Kidney epithelial cell (primary cell): Measurements from ENCODE around the gene DTNA. TPM values are rescaled to one million over a fixed set of nuclear protein-coding genes. Genes with fewer than 3 reads are reported as not detected.

Experiments
- DNase-seq: peaks from one replicate; pipeline ENCODE4 v3.0.0-alpha.2; 2010; ENCODE audit warnings: low read depth
- H3K27me3 ChIP-seq: 2 replicates; pipeline ENCODE4 v1.6.0; 2011; ENCODE audit warnings: low read length; ENCODE audit not compliant: control insufficient read depth, insufficient read depth
- H3K36me3 ChIP-seq: 2 replicates; pipeline ENCODE4 v1.5.1; 2011; ENCODE audit warnings: low read length; ENCODE audit not compliant: control insufficient read depth, insufficient read depth
- H3K4me3 ChIP-seq: 2 replicates; pipeline ENCODE4 v1.5.1; 2011; ENCODE audit warnings: low read depth, mild to moderate bottlenecking, control low read depth, low read length
- total RNA-seq: library from RNA; depleted of rRNA; stranded (reverse); fragments of >200 nt; gene quantifications from 2 replicates; pipeline ENCODE4 v1.2.3, GENCODE V29; 2015
- TF ChIP-seq, protein P1 (sequence below): IDR thresholded peaks from 2 replicates; pipeline ENCODE4 v1.5.1; 2011; ENCODE audit warnings: mild to moderate bottlenecking, moderate library complexity, low read length, control low read depth, inconsistent platforms; ENCODE audit not compliant: insufficient read depth, poor library complexity, severe bottlenecking

DTNA gene
- total RNA-seq, 1 donor from 2014 or later, result 19.3 TPM

DNA sequence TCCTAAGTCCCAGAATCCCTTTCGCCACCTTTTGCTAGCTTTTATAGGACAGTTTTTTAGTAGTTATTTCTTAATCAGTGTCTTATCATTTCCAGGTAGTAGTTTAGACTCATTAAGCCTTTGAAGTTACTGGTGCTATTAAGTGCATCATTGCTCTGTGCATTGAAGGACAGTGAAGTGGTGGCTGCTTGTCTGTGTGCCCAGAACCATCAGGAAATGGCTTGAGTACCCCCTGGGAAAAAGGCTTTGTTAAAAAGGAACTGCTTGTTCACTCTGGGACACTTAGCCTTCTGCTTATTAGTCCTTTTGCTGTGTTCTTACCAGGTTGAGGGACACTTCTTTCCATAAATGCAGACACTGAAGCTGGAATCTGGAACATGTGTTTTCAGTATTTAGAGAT, 30.0 kb downstream of the DTNA start:
- TF ChIP-seq, protein P1, sequence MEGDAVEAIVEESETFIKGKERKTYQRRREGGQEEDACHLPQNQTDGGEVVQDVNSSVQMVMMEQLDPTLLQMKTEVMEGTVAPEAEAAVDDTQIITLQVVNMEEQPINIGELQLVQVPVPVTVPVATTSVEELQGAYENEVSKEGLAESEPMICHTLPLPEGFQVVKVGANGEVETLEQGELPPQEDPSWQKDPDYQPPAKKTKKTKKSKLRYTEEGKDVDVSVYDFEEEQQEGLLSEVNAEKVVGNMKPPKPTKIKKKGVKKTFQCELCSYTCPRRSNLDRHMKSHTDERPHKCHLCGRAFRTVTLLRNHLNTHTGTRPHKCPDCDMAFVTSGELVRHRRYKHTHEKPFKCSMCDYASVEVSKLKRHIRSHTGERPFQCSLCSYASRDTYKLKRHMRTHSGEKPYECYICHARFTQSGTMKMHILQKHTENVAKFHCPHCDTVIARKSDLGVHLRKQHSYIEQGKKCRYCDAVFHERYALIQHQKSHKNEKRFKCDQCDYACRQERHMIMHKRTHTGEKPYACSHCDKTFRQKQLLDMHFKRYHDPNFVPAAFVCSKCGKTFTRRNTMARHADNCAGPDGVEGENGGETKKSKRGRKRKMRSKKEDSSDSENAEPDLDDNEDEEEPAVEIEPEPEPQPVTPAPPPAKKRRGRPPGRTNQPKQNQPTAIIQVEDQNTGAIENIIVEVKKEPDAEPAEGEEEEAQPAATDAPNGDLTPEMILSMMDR, result no peak
- no peaks in the 10 kb centered on the region for H3K36me3 ChIP-seq
- DNase-seq, result no peak

DNA sequence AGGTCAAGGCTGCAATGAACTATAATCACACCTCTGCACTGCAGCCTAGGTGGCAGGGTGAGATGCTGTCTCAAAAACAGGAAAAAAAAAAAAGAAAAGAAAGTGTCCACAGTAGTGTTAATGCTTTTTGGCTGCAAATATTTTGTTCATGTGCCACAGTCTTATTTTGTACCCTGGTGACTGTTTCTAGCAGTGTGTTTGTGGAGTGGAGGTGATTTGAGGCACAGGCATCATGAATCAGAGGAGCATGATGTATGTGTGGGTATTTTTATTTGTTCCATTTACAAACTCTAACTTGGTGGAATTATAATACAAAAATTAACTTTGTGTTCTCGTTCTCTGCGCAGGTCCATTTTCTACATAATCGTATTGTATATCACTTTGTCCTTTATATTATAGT, 30.6 kb downstream of the DTNA start:
- no peak for DNase-seq
- TF ChIP-seq, protein P1, result no peak
- H3K27me3 ChIP-seq, result no peaks in the 10 kb centered on the region
- H3K36me3 ChIP-seq, result no peaks in the 10 kb centered on the region
- no peak overlapping the region for H3K4me3 ChIP-seq

More for the DNA sequence above, 30.0 kb downstream of the DTNA start:
- Histone ChIP-seq H3K4me3 (no peak overlapping the region), H3K27me3 (no peaks in the 10 kb centered on the region)

- H3K4me3 ChIP-seq, result no peak overlapping the region
- H3K27me3 ChIP-seq, result no peaks in the 10 kb centered on the region
- H3K36me3 ChIP-seq, result no peaks in the 10 kb centered on the region
- TF ChIP-seq, protein P1, result no peak
- DNase-seq, result no peak
Measured at GRCh38 chr18:34741401-34741800, 31.3 kb downstream of the DTNA start.

DNA sequence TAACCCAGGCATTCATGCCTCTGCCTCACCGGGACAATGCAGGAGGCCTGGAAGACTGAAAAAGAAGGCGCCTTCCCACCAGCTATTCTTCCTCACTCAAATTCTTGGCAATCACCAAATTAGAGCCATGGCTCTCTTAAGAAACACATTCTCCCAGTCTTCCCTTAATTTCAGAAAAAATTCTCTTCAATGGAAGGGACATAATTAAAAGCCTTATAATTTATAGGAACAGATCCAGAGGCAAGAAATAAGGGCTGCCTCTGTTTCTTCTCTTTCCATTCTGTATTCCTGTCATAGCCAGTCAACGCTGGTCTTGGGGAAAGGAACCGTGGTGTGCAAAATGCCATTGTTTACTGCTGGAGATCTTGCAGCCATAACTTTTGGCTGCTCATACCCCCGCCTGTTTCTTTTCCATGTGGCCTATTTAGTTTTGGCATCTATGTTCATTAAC, 32.8 kb downstream of the DTNA start:
- Histone ChIP-seq H3K4me3 (no peak overlapping the region), H3K36me3 (no peaks in the 10 kb centered on the region), H3K27me3 (no peaks in the 10 kb centered on the region)
- DNase-seq, result no peak
- TF ChIP-seq, protein P1, result no peak

- Histone ChIP-seq H3K36me3 (no peaks in the 10 kb centered on the region), H3K27me3 (no peaks in the 10 kb centered on the region), H3K4me3 (no peak overlapping the region)
- TF ChIP-seq, protein P1, result no peak
- DNase-seq, result no peak
Measured at GRCh38 chr18:34744569-34744968, 34.5 kb downstream of the DTNA start.

DNA sequence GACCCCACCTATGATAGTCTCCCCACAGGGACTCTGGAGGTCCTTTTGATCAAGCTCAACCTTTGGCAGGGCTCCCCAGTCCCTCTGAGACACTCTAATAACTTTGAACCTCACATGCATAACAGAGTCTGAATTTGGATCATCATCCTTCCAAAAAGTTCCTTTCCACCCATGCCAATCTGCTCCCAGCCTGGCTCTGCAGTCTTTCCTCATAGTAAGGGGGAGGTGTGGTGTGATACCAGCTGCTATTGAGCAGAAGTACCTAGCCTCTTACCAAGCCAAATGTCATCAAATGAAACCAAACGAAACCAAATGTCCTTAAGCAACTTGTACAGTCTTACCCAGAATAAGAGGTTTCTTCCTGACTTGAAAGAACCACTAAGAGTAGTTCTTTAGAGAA, 36.5 kb downstream of the DTNA start:
- no peak for DNase-seq
- TF ChIP-seq, protein P1, result no peak
- Histone ChIP-seq H3K36me3 (no peaks in the 10 kb centered on the region), H3K4me3 (no peak overlapping the region), H3K27me3 (no peaks in the 10 kb centered on the region)
